SK-N-SH treated with all-trans-retinoic acid at 6 μM for 48 hours (cell line): Measurements from ENCODE around the gene PRKACB.

Experiments
- ARNTL ChIP-seq: fragments of 450-650 bp; formaldehyde crosslinking; IDR thresholded peaks from 2 replicates; pipeline ENCODE4 v1.5.0; 2020; ENCODE audit warnings: low read depth, mild to moderate bottlenecking, moderate library complexity, borderline replicate concordance
- PPARA ChIP-seq: fragments of 250-450 bp; sonication (Bioruptor Pico); IDR thresholded peaks from 2 replicates; pipeline ENCODE4 v1.5.0; 2020; ENCODE audit warnings: mild to moderate bottlenecking, borderline replicate concordance
- SNAI2 ChIP-seq: fragments of 250-450 bp; sonication (Bioruptor Pico); IDR thresholded peaks from 2 replicates; pipeline ENCODE4 v1.5.0; 2020; ENCODE audit warnings: mild to moderate bottlenecking, moderate library complexity
- TOX ChIP-seq: fragments of 250-450 bp; sonication (Bioruptor Pico); IDR thresholded peaks from 2 replicates; pipeline ENCODE4 v1.8.0; 2021; ENCODE audit warnings: mild to moderate bottlenecking, moderate library complexity, borderline replicate concordance
- ZC3H10 ChIP-seq: fragments of 250-450 bp; sonication (Bioruptor Pico); IDR thresholded peaks from 2 replicates; pipeline ENCODE4 v1.5.1; 2021; ENCODE audit warnings: mild to moderate bottlenecking, moderate library complexity
- ZFP3 ChIP-seq: fragments of 250-450 bp; sonication (Bioruptor Pico); IDR thresholded peaks from 2 replicates; pipeline ENCODE4 v1.5.0; 2020; ENCODE audit warnings: mild to moderate bottlenecking, moderate library complexity
- ZFP30 ChIP-seq: fragments of 450-650 bp; formaldehyde crosslinking; IDR thresholded peaks from 2 replicates; pipeline ENCODE4 v1.5.0; 2022; ENCODE audit warnings: mild to moderate bottlenecking, moderate library complexity
- ZNF70 ChIP-seq: fragments of 450-650 bp; formaldehyde crosslinking; IDR thresholded peaks from 2 replicates; pipeline ENCODE4 v1.5.0; 2020; ENCODE audit warnings: mild to moderate bottlenecking, moderate library complexity
- ZNF8 ChIP-seq: fragments of 450-650 bp; formaldehyde crosslinking; IDR thresholded peaks from 2 replicates; pipeline ENCODE4 v1.5.0; 2020; ENCODE audit warnings: mild to moderate bottlenecking, moderate library complexity
- TF ChIP-seq, protein P1 (sequence below): fragments of 250-450 bp; sonication (Bioruptor Pico); IDR thresholded peaks from 2 replicates; pipeline ENCODE4 v1.5.0; 2020; ENCODE audit warnings: mild to moderate bottlenecking, moderate library complexity
- TF ChIP-seq, protein P2 (sequence below): fragments of 250-450 bp; sonication (Bioruptor Pico); IDR thresholded peaks from 2 replicates; pipeline ENCODE4 v1.8.0; 2020; ENCODE audit warnings: mild to moderate bottlenecking, moderate library complexity, borderline replicate concordance

DNA sequence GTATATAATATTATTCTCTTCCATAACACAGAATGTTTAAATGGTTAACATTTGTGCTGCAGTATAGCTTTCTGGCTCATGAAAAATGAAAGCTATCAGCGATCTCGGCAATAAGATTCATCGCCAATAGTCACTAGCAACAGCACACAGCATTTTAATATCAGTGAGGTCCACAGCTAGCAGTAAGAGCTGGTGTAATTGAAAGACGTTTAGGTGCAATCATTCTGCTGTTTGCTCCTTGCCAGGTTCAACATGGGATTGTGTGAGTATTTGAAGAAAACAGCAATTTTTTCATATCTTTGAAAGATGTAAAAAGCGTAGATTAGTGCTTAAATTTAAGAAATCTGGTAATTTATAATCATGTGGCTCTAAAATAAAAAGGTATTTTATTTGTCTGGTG lies 20.1 kb downstream of the PRKACB start:
- no peak for TF ChIP-seq PPARA (CRISPR knock-in tag)
- TF ChIP-seq, protein P1, sequence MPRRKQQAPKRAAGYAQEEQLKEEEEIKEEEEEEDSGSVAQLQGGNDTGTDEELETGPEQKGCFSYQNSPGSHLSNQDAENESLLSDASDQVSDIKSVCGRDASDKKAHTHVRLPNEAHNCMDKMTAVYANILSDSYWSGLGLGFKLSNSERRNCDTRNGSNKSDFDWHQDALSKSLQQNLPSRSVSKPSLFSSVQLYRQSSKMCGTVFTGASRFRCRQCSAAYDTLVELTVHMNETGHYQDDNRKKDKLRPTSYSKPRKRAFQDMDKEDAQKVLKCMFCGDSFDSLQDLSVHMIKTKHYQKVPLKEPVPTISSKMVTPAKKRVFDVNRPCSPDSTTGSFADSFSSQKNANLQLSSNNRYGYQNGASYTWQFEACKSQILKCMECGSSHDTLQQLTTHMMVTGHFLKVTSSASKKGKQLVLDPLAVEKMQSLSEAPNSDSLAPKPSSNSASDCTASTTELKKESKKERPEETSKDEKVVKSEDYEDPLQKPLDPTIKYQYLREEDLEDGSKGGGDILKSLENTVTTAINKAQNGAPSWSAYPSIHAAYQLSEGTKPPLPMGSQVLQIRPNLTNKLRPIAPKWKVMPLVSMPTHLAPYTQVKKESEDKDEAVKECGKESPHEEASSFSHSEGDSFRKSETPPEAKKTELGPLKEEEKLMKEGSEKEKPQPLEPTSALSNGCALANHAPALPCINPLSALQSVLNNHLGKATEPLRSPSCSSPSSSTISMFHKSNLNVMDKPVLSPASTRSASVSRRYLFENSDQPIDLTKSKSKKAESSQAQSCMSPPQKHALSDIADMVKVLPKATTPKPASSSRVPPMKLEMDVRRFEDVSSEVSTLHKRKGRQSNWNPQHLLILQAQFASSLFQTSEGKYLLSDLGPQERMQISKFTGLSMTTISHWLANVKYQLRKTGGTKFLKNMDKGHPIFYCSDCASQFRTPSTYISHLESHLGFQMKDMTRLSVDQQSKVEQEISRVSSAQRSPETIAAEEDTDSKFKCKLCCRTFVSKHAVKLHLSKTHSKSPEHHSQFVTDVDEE (CRISPR knock-in tag) = no peak
- no peak for TF ChIP-seq ZC3H10 (CRISPR knock-in tag)
- no peak for TF ChIP-seq ZNF70
- no peak for TF ChIP-seq SNAI2
- TF ChIP-seq, protein P2, sequence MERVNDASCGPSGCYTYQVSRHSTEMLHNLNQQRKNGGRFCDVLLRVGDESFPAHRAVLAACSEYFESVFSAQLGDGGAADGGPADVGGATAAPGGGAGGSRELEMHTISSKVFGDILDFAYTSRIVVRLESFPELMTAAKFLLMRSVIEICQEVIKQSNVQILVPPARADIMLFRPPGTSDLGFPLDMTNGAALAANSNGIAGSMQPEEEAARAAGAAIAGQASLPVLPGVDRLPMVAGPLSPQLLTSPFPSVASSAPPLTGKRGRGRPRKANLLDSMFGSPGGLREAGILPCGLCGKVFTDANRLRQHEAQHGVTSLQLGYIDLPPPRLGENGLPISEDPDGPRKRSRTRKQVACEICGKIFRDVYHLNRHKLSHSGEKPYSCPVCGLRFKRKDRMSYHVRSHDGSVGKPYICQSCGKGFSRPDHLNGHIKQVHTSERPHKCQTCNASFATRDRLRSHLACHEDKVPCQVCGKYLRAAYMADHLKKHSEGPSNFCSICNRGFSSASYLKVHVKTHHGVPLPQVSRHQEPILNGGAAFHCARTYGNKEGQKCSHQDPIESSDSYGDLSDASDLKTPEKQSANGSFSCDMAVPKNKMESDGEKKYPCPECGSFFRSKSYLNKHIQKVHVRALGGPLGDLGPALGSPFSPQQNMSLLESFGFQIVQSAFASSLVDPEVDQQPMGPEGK (CRISPR knock-in tag) = no peak
- no peak for TF ChIP-seq ZNF8 (CRISPR knock-in tag)
- TF ChIP-seq ZFP3 (CRISPR knock-in tag) = no peak
- TF ChIP-seq ARNTL (CRISPR knock-in tag) = no peak
- TF ChIP-seq ZFP30 (CRISPR knock-in tag) = no peak
- no peak for TF ChIP-seq TOX (CRISPR knock-in tag)
